ENCODE measurements around the gene NDC80. TPM values are rescaled to one million over a fixed set of nuclear protein-coding genes. Genes with fewer than 3 reads are reported as not detected.

NDC80 gene
- polyA plus RNA-seq, 3 donors, result 0.16 to 4.0 (median 0.21) TPM

DNA sequence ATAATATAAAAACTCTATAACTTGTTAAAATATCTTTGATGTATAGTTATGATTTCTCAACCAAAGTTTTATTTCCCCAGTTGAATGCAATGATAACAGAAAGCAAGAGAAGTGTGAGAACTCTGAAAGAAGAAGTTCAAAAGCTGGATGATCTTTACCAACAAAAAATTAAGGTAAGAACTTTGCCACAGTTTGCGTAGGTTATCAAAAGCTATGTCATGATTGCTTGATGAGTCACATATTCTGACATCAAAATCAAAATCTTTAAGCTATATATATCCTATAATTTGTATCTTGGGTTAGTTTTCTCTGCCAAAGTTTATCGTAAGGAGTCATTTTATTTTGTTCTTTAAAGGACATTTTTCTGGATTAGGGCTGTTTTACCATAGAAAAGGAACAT lies 35.0 kb downstream of the NDC80 start:
- 64 to 69% (median 66%) methylated on average over 2 of the region's 2 CpGs for WGBS, 3 donors
- H3K27ac ChIP-seq (ENCODE audit: low read depth, low read length), result no peak overlapping the region

DNA sequence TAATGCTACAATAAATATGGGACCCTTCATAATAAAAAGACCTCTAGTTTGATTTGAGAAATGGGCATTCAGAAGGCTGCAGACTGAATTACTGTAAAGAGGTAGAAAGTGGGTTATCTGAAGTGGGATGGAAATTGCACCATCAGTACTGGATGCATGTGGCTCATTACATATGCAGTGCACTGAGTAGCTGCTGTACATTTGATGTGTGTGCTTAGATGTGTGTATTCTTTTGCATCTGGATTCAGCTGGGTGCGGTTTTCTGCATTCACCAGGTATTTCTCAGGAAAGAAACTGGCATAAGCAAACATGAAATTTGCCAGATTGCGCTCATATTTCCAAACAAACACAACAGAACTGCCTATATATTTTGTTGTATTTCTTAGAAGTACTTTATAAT lies 38.2 kb downstream of the NDC80 start:
- H3K27ac ChIP-seq (ENCODE audit: low read depth, low read length), result no peak overlapping the region
- 88 to 95% (median 93%) methylated on average over 2 of the region's 2 CpGs for WGBS, 3 donors

DNA sequence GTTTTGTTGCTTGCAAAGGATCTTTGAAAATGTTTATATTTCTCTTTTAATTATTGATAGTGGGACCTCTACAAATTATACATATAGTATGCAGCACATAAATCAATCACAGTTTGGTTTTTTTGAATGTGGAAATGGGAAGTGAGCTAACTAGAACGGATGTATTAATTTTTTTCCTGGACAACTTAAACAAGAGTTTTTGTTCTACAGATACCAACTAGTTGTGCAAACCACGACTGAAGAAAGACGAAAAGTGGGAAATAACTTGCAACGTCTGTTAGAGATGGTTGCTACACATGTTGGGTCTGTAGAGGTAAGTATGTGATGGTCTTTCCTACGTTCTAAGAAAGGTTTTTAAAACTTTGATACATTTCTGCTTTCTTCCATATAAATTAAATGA lies 39.2 kb downstream of the NDC80 start:
- H3K27ac ChIP-seq (ENCODE audit: low read depth, low read length), result no peak overlapping the region
- 65 to 89% (median 66%) methylated on average over 5 of the region's 5 CpGs for WGBS, 3 donors

DNA sequence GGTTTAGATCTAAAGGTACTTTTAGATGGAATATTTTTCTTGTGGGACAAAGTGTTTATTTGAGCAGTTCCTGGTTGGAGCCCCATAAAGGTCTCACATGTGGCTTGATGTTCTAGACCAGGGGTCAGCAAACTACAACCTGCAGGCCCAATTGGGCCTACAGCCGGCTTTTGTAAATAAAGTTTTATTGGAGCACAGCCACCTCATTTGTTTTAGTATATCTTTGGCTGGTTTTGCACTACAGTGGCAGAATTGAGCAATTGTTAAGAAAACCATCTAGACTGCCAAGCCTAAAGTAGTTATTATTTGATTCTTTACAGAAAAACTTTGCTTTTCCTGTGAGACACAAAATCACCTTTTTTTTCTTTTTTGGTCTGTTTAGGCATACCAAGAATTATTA lies 41.6 kb downstream of the NDC80 start:
- 89 to 93% (median 92%) methylated on average over 1 of the region's 1 CpG for WGBS, 3 donors
- no peak overlapping the region for H3K27ac ChIP-seq (ENCODE audit: low read depth, low read length)

DNA sequence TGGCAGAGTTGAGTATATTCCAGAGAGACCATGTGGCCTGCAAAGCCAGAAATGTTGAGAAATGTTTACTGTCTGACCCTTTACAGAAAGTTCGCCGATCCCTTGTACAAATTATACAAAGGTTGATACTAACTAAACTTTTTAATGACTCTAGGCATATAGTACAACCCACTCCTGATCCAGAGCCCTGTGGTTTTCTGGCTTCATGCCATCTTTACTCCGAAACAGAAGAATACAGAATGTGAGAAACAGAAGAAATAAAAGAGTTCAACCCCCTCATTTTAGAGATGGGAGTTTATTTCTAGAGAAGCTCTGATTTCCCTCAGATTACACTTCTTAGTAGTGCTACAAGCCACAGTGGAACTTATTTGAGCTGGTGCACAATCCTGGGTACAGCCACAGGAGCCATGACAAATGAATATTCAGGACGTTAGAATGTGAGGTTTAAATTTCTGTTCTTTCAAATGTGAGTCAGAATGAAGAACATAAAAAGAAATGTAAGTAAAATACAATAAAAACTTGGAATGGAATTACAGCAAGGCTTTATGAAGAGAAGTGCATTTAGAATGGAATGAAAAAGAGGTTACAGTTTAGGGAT lies 46.1 kb downstream of the NDC80 start:
- no peak overlapping the region for H3K27ac ChIP-seq (ENCODE audit: low read depth, low read length)
- WGBS, 3 donors, result 74 to 93% (median 75%) methylated on average over 4 of the region's 4 CpGs

DNA sequence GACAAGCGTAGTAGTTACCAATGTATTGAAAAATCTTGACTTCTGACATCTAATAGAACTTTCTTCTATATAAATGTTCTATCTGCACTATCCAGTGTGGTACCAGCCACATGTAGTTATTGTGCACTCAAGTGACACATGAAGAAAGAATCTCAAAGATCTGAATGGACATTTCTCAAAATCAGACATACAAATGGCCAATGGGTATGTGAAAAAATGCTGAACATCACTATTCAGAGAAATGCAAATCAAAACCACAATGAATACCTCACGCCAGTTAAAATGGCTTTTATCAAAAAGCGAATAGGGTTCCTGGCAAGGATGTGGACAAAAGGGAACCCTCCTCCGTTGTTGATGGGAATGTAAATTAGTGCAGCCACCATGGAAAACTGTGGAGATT lies 46.7 kb downstream of the NDC80 start:
- WGBS, 3 donors, result 91 to 97% (median 96%) methylated on average over 4 of the region's 4 CpGs
- H3K27ac ChIP-seq (ENCODE audit: low read depth, low read length), result no peak overlapping the region

DNA sequence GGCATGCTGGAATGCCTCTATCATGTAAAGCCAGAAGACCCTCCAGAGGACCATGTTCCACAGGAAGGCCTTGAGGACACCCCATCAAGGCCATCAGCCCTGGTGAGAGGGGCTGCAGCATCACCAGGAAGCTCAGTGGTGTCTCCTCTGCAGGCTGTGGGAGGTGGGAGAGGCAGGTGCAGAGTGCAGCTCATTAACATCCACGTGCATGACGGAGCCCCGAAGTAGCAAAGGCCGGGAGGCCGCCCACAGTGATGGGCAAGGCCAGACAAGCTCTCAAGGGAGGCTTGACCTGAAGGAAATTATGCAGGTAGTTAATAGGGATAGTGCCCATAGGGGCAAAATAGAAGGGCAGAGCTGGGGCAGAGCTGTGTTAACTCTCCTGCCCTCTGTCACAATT lies 53.9 kb downstream of the NDC80 start:
- WGBS, 3 donors, result 79 to 92% (median 90%) methylated on average over 5 of the region's 5 CpGs
- no peak overlapping the region for H3K27ac ChIP-seq (ENCODE audit: low read depth, low read length)

DNA sequence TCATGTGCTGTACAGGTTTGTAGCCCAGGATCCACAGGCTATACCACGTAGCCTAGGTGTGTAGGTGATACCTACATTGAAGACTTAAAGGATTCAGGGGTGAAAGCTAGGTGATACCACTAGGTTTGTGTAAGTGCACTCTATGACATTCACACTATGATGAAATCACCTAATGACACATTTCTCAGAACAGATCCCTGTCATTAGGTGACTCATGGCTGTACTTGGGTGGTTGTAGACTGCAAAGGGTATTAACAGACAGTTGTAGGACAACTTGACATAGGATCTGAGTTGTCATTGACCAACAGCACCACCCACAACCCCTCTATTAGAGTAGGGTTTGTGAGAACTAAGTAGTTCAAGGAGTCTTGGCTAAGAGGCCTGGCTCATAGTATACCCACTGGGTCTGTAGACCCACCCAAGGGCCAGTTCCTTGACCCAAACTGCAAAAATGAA lies 56.5 kb downstream of the NDC80 start:
- H3K27ac ChIP-seq (ENCODE audit: low read depth, low read length), result no peak overlapping the region
- WGBS, 3 donors, result 95 to 100% (median 97%) methylated on average over 1 of the region's 1 CpG

DNA sequence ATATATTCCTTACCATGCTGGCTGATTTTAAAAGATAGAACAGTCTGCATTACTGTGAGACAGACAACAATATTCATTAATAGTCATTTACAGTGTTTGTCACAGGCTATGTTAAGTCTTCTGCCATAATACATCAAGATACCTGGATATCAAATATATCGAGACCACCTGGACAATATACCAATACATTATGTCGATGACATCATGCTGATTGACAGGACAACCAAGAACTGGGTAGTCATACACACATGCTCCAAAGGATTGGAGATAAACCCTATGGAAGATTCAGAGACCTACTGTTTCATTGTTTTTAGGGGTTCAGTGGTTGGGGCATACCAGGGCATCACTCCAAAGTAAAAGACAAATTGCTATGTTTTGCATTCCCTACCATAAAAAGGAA lies 57.6 kb downstream of the NDC80 start:
- H3K27ac ChIP-seq (ENCODE audit: low read depth, low read length), result no peak overlapping the region

DNA sequence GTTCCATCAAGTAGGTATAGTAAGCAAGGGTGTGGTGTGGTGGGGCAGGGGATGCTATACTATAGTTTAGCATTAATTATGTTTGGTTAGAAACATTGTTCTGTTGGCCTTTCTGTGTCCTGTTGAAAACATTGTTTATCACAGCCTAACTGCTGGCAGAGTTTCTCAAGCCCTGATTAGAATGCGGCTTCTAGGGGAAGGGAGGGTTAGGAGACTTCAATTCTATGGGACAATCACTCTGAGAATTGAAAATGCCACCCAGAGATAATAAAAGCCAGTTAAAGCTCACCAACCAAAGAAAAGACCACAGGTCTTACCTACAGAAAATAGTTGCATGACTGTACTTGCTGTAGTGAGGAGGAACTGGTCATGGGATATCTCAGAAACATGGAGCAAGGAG lies 64.2 kb downstream of the NDC80 start:
- WGBS, 3 donors, result 68 to 90% (median 73%) methylated on average over 1 of the region's 1 CpG

More for the DNA sequence above, 57.6 kb downstream of the NDC80 start:
- 45 to 92% (median 84%) methylated on average over 2 of the region's 2 CpGs for WGBS, 3 donors

DNA sequence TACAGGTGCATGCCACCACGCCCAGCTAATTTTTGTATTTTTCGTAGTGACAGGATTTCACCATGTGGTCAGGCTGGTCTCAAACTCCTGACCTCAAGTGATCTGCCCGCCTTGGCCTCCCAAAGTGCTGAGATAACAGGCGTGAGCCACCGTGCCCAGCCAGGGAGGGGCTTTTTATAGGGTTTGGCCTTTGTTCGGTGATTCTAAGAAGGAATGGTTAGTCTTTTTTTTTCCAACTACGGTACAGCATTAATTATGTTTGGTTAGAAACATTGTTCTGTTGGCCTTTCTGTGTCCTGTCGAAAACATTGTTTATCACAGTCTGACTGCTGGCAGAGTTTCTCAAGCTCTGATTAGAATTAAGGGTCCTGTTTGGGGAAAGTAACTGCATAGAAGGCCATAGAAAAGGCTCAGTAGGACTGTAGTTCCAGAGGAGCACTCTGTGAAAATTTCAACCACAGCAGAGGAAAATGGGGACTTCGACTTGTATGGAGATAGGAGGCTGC lies 64.8 kb downstream of the NDC80 start:
- peak overlapping the region; percentile 56 for H3K27ac ChIP-seq (ENCODE audit: low read depth, low read length)
- WGBS, 3 donors, result 50 to 63% (median 60%) methylated on average over 9 of the region's 9 CpGs

More for the DNA sequence above, 64.2 kb downstream of the NDC80 start:
- H3K27ac ChIP-seq (ENCODE audit: low read depth, low read length), result no peak overlapping the region

DNA sequence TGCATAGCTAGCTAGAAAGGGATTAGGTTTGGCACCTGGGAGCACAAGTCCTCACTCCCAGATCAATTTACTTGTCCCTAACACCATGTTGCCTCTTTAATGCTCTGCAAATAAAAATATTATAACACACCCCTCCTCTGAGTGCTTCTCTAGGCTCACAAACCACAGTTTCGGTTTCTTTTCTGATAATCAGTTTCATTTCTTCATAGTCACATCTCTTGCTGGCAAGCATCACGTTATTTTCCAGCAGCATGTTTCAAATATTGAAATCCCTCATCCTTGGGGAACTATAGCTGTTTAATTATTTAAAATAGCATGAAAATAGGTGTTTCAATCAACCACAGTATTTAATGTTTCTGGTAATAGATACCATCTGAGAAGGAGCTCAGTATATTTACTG lies 70.3 kb downstream of the NDC80 start:
- WGBS, 3 donors, result 3 to 42% (median 5%) methylated on average over 2 of the region's 2 CpGs
- H3K27ac ChIP-seq (ENCODE audit: low read depth, low read length), result no peak overlapping the region

DNA sequence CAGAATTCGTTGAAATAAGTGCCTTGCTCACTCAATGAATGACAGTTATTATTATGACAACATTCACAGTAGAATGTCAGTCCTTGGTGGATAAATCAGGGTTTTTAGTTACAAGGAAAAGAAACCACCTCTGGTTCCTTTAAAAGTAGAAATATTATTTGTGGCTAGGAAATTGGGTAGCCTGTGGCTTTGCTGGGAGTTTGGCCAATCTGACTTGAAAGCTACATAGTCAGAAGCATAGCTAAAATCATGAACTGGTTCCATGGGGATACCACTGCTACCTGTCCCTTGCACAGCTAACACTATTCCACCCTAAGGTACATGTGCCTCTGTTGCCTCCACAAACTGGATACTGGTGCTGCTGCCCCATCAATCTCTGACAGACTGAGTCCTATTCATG lies 71.4 kb downstream of the NDC80 start:
- WGBS, 3 donors, result 64 to 72% (median 68%) methylated on average over 1 of the region's 1 CpG
- no peak overlapping the region for H3K27ac ChIP-seq (ENCODE audit: low read depth, low read length)

DNA sequence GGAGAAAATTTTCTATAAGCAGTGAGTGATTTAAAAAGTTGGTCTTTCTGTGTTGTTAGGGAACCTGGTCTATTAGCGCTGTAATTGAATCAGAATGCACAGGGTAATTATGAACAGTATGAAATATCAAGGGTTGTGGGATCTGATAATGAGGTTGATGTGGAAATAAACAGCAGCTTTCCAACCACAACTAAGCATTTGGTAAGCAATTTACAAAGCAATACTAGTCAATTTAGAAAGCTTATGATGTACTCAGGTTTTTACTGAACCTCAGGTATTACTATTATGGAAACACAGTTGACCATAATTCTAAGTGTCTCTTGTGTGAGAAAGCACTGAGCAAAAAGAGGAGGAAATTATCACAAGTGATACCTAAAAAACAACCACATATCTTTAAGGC lies 73.2 kb downstream of the NDC80 start:
- 79 to 97% (median 88%) methylated on average over 1 of the region's 1 CpG for WGBS, 3 donors
- no peak overlapping the region for H3K27ac ChIP-seq (ENCODE audit: low read depth, low read length)

DNA sequence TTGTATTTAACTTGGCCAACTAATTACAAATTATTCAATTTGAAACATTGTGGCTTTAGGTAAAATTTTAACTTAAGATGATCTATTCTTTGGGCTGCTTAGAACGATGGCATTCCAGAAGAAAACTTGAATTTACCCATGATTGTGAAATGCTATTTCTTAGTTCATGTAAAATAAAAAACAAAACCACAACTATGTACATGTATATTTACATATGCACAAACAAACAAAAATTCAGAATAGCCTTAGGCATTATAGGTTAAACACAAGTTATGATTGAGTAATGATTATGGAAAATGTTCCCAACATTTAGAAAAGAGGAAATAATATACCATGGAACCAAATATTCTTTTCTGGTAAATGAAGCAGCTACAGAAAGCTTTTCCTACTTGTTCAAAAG lies 80.6 kb downstream of the NDC80 start:
- no peak overlapping the region for H3K27ac ChIP-seq (ENCODE audit: low read depth, low read length)
- WGBS, 3 donors, result 82 to 89% (median 86%) methylated on average over 1 of the region's 1 CpG

DNA sequence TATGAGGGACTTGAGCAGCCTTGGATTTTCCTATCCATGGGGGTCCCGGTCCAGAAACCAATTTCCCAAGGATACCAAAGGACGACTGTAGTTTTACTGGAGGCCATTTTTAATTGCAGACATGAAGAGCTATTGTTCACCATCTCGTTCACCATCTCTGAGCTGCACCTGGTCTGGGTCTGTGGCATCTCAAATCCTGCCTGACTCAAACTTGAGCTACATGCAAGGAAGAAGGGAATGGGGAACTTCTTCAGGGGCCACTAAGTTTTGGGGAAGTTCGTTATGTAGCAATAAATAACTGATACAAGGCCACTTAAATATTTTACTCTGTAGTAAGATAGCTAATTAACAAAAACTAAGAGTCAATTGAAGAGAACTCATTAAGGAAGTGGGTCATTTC lies 82.1 kb downstream of the NDC80 start:
- WGBS, 3 donors, result 56 to 79% (median 71%) methylated on average over 4 of the region's 4 CpGs
- H3K27ac ChIP-seq (ENCODE audit: low read depth, low read length), result no peak overlapping the region

DNA sequence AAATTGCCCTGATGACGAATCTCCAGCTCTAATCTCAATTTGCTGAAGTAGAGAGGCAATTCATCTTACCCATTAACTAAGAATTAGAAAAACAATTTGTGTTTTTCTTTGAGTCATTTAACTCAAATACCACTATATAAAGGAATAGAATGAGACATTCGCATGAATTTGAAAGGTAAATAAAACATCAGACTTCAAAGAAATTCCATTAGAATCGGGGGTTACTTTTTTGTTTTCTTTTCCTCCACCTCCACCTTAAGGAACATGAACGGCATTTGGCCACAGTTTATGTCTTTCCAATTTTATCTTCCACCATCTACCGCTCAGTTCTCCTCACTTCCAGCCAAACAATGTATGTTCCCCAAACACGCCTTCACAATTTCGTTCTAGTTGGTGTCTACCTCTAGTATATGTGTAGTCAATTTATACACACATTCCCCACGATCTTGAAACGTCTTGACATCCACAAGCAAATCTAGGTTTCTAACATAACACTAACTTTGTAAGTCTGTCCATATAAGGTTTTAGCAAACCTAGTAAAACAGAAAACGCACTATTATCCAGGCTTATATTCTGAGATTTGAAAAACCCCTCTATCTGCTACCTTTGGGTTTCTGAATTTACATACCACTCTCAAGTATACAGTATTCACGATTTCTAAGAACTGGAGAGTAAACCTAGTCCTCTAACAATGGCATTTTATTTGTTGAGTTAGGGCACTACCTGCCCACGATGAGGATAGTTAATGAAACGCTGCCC lies 83.0 kb downstream of the NDC80 start:
- H3K27ac ChIP-seq (ENCODE audit: low read depth, low read length), result no peak overlapping the region
- WGBS, 3 donors, result 50 to 53% (median 52%) methylated on average over 13 of the region's 13 CpGs

DNA sequence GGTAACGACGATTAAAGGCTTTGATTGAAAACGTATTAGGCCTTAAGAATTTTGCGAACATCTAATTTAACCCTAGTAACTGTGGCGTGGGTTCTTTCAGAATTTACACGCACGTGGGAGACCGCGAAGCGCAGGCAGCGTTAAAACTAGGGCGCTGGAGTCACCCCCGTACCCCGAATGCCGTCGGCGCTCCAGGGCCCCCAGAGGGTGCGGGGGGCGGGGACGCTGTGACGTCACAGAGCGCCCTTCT lies 83.5 kb downstream of the NDC80 start:
- 1 to 2% (median 1%) methylated on average over 21 to 22 of the region's 22 CpGs for WGBS, 3 donors

DNA sequence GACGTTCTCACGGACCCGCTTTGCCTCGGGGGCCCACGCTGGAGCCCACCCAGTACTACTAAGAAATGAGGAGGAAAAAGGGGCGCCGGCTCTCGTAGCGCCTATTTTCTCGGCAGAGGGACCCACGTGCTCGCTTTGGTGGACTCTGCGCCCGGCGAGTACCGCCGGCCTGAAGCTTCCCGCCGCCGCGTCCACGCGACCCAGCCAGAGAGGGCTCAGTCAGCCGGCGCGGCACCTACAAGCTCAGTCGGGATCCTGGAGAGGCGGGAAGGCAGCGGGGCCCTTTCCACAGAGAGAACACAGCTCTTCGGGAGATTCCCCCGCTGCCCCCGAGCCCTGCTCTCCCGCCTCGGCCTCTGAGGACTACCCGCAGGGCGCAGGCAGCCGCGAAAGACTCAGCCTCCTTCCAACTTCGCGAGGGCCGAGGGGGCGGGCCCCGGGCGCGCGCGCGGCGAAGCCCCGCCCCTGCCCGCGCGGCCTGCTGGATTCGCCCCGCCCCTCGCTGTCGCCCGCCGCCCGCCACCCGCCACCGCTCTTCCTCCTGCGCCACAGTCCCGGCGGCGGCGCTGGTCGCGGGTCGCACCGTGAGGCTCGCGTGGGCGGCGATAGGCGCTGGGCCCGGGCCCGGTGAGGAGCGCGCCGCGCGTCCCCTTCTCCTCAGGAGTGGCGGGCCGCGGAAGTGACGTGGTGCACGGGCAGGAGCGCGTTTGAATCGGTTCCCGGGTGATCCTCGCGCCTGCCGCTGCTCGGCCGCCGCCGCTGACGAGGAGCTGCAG lies 84.0 kb downstream of the NDC80 start, which contains the start of gene SMCHD1:
TSS of gene SMCHD1 (plus strand) at position 549 of the 776 bp plus-strand sequence. CDS start 350 bp downstream, outside the sequence.
- peak within 1 kb of the TSS; percentile 96 for H3K27ac ChIP-seq (ENCODE audit: low read depth, low read length)
- 0% methylated on average over 79 to 100 of the region's 100 CpGs for WGBS, 3 donors

More for the DNA sequence above, 83.5 kb downstream of the NDC80 start:
- H3K27ac ChIP-seq (ENCODE audit: low read depth, low read length), result peak overlapping the region; percentile 96
